Common myeloid progenitor, CD34-positive (primary cell): ENCODE results near the gene CORO1A.
"Not testable (repeated sequence)": the region's sequence is repeated elsewhere in the genome, so short reads cannot be mapped to it uniquely, and the experiment has no call there.

ENCODE experiments used
- CTCF ChIA-PET: fragments of 350-600 bp; sonication (Branson Sonifier 250); formaldehyde crosslinking; loops from one replicate; lab custom pipeline; 2021; ENCODE audit warnings: antibody characterized with exemption; lab: Charles Lee
- POLR2A ChIA-PET: fragments of 350-600 bp; sonication (Branson Sonifier 250); formaldehyde crosslinking; loops from one replicate; lab custom pipeline; 2021; ENCODE audit warnings: antibody characterized with exemption; lab: Charles Lee
- DNase-seq, 3 donors: peaks; one replicate each; pipeline versions ENCODE4 v3.0.0 to v3.0.0-alpha.2; 2013
- H3K27ac ChIP-seq, 2 experiments: 1 replicate in 1 of 2; 2 replicates in 1 of 2; pipeline ENCODE4 v1.7.0; 2013; ENCODE audit warnings: inconsistent platforms in 2 of 2, low read length in 2 of 2, mild to moderate bottlenecking in 2 of 2, low read depth in 1 of 2, moderate library complexity in 1 of 2; ENCODE audit not compliant: severe bottlenecking in 2 of 2, insufficient read depth in 1 of 2, poor library complexity in 1 of 2
- H3K27me3 ChIP-seq, 5 experiments: replicated peaks in 2 of 5; 1 replicate in 3 of 5; 2 replicates in 2 of 5; pipeline versions ENCODE4 v1.6.1 to v1.7.0; 2013; ENCODE audit warnings: low read length in 4 of 5, mild to moderate bottlenecking in 2 of 5, moderate library complexity in 2 of 5, inconsistent platforms in 1 of 5; ENCODE audit not compliant: insufficient read depth in 5 of 5, control insufficient read depth in 4 of 5
- H3K36me3 ChIP-seq, 4 experiments: 1 replicate in 2 of 4; 2 replicates in 2 of 4; pipeline versions ENCODE4 v1.6.1 to v1.7.0; 2013; ENCODE audit warnings: low read length in 3 of 4, control low read depth in 1 of 4, mild to moderate bottlenecking in 1 of 4; ENCODE audit not compliant: control insufficient read depth in 4 of 4, insufficient read depth in 4 of 4
- H3K4me1 ChIP-seq, 4 experiments: 1 replicate in 3 of 4; 2 replicates in 1 of 4; pipeline versions ENCODE4 v1.6.1 to v1.7.1; 2013; ENCODE audit warnings: low read length in 3 of 4, mild to moderate bottlenecking in 3 of 4, control low read depth in 1 of 4, inconsistent platforms in 1 of 4, moderate library complexity in 1 of 4; ENCODE audit not compliant: control insufficient read depth in 4 of 4, insufficient read depth in 4 of 4; ENCODE audit errors: control extremely low read depth in 1 of 4
- H3K4me3 ChIP-seq, 7 experiments: 1 replicate in 4 of 7; 2 replicates in 3 of 7; pipeline versions ENCODE4 v1.5.1 to v1.7.0; 2013; ENCODE audit warnings: mild to moderate bottlenecking in 7 of 7, low read length in 6 of 7, moderate library complexity in 6 of 7, inconsistent platforms in 2 of 7, low read depth in 2 of 7, control low read depth in 1 of 7; ENCODE audit not compliant: insufficient read depth in 4 of 7, control insufficient read depth in 1 of 7; ENCODE audit errors: extremely low read depth in 1 of 7
- H3K9me3 ChIP-seq, 5 experiments: 1 replicate in 4 of 5; 2 replicates in 1 of 5; pipeline versions ENCODE4 v1.6.1 to v1.7.1; 2013; ENCODE audit warnings: low read length in 4 of 5, mild to moderate bottlenecking in 2 of 5, inconsistent platforms in 1 of 5, low read depth in 1 of 5, moderate library complexity in 1 of 5; ENCODE audit not compliant: control insufficient read depth in 4 of 5, insufficient read depth in 2 of 5; ENCODE audit errors: control extremely low read depth in 1 of 5
- WGBS: methylation state at CpG from one replicate; pipeline ENCODE4 v1.1.5; 2013; ENCODE audit not compliant: insufficient coverage; 5-methylcytosine and 5-hydroxymethylcytosine counted together

The CORO1A gene

DNA sequence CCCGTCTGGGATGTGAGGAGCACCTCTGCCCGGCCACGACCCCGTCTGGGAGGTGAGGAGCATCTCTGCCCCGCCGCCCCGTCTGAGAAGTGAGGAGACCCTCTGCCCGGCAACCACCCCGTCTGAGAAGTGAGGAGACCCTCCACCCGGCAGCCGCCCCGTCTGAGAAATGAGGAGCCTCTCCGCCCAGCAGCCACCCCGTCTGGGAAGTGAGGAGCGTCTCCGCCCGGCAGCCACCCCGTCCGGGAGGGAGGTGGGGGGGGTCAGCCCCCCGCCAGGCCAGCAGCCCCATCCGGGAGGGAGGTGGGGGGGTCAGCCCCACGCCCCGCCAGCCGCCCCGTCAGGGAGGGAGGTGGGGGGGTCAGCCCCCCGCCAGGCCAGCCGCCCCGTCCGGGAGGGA is 14.7 kb upstream of the CORO1A start:
- peaks cover 7 to 16% (median 11%) of the 10 kb centered on the region in 4 experiments for H3K4me1 ChIP-seq
- POLR2A ChIA-PET, H3K27me3 ChIP-seq, H3K36me3 ChIP-seq, DNase-seq, H3K4me3 ChIP-seq, H3K9me3 ChIP-seq, CTCF ChIA-PET, H3K27ac ChIP-seq: not testable (repeated sequence)
- 100% methylated on average over 2 of the region's 29 CpGs for WGBS

DNA sequence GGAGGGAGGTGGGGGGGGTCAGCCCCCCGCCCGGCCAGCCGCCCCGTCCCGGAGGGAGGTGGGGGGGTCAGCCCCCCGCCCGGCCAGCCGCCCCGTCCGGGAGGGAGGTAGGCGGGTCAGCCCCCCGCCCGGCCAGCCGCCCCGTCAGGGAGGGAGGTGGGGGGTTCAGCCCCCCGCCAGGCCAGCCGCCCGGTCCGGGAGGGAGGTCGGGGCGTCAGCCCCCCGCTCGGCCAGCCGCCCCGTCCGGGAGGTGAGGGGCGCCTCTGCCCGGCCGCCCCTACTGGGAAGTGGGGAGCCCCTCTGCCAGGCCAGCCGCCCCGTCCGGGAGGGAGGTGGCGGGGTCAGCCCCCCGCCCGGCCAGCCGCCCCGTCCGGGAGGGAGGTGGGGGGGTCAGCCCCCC is 14.0 kb upstream of the CORO1A start:
- H3K36me3 ChIP-seq, H3K4me3 ChIP-seq, H3K27me3 ChIP-seq, POLR2A ChIA-PET, DNase-seq, CTCF ChIA-PET, H3K9me3 ChIP-seq, H3K27ac ChIP-seq: not testable (repeated sequence)
- peaks cover 7 to 16% (median 11%) of the 10 kb centered on the region in 4 experiments for H3K4me1 ChIP-seq
- no CpG with 5 or more reads among the region's 38 CpGs for WGBS

DNA sequence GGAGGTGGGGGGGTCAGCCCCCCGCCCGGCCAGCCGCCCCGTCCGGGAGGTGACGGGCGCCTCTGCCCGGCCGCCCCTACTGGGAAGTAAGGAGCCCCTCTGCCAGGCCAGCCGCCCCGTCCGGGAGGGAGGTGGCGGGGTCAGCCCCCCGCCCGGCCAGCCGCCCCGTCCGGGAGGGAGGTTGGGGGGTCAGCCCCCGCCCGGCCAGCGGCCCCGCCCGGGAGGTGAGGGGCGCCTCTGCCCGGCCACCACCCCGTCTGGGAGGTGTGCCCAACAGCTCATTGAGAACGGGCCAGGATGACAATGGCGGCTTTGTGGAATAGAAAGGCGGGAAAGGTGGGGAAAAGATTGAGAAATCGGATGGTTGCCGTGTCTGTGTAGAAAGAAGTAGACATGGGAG is 13.3 kb upstream of the CORO1A start:
- POLR2A ChIA-PET, DNase-seq, H3K27ac ChIP-seq, H3K9me3 ChIP-seq, H3K27me3 ChIP-seq, H3K4me3 ChIP-seq, CTCF ChIA-PET, H3K36me3 ChIP-seq: not testable (repeated sequence)
- 100% methylated on average over 3 of the region's 31 CpGs for WGBS
- H3K4me1 ChIP-seq, result peaks cover 7 to 16% (median 11%) of the 10 kb centered on the region in 4 experiments

DNA sequence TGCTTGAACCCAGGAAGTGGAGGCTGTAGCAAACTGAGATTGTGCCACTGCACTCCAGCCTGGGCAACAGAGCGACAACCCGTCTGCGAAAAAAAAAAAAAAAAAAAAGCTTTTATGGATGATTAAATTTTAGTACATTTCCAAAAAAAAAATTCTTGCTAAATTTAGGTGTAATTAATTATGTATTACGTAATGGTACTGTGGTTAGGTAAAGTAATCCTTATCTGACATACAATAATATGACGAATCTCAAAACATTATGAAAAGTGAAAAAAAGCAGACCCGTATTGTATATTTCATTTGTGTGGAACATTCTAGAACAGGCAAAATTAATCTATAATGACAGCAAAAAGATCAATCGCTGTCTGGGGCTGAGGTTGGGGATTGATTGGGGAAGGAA is 10.3 kb upstream of the CORO1A start:
- WGBS, result 80% methylated on average over 2 of the region's 7 CpGs
- Histone ChIP-seq H3K27ac (no peak overlapping the region), H3K36me3 (no peaks in the 10 kb centered on the region), H3K4me3 (no peak overlapping the region), H3K4me1 (peaks cover 0 to 9% (median 0%) of the 10 kb centered on the region in 4 experiments), H3K9me3 (no peaks in the 10 kb centered on the region), H3K27me3 (no peaks in the 10 kb centered on the region)
- ChIA-PET CTCF (interaction anchor here (0.8 to 1.5 kb wide), 2 partner anchors 10 to 81 kb away, joined by 3 read pairs; partner anchors contain the start of gene TBX6), POLR2A (interaction anchor here (0.6 kb wide), 1 partner anchor 111 kb away, joined by 3 read pairs; no protein-coding TSS in a partner anchor)
- no peak for DNase-seq

DNA sequence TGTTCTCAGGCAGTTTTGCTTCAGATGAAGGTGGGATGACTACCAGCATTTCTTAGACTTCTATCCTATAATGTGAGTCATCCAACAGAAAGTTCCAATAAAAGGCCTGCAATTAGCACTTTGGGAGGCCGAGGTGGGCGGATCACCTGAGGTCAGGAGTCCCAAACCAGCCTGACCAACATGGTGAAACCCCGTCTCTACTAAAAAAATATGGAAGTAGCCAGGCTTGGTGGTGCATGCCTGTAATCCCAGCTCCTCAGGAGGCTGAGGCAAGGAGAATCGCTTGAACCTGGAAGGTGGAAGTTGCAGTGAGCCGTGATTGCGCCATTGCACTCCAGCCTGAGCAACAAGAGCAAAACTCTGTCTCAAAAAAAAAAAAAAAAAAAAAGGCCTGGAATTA is 6.5 kb upstream of the CORO1A start:
- H3K4me3 ChIP-seq, H3K27ac ChIP-seq, H3K9me3 ChIP-seq, DNase-seq, H3K36me3 ChIP-seq, H3K27me3 ChIP-seq, POLR2A ChIA-PET: not testable (repeated sequence)
- WGBS, result 97% methylated on average over 6 of the region's 6 CpGs
- CTCF ChIA-PET, result interaction anchor here (0.6 to 1.0 kb wide), 2 partner anchors 34 to 65 kb away, joined by 3 read pairs; no protein-coding TSS in a partner anchor
- peaks cover 0 to 11% (median 0%) of the 10 kb centered on the region in 4 experiments for H3K4me1 ChIP-seq

DNA sequence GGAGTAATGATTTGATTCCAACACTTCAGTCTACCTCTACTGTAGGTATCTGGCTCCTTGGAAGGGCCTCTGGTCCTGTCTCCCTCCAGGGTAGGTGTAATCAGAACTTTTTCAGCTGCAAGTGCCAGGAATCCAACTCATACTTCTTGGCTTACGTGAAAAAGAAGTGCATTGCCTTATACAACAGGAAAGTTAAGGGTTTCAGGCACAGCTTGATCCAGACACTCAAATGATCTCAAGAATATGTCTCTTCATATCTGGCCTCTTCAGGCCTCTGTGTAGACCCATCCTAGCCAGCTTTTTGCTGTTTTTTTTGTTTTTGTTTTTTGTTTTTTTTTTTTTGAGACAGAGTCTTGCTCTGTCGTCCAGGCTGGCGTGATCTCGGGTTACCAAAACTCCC is 4.2 kb upstream of the CORO1A start:
- ChIA-PET CTCF (interaction anchor here (1.1 to 1.3 kb wide), 2 partner anchors 37 to 55 kb away, joined by 3 to 4 read pairs; no protein-coding TSS in a partner anchor), POLR2A (interaction anchor here (0.7 kb wide), 1 partner anchor 1695 kb away, joined by 3 read pairs; the partner anchor contains the start of gene ZNF267)
- 100% methylated on average over 1 of the region's 4 CpGs for WGBS

GRCh38 chr16:30179931-30180330 is 3.5 kb upstream of the CORO1A start:
- no peak overlapping the region for H3K27ac ChIP-seq
- ChIA-PET CTCF (interaction anchor here (0.9 to 1.1 kb wide), 2 partner anchors 20 to 55 kb away, joined by 3 to 4 read pairs; no protein-coding TSS in a partner anchor), POLR2A (interaction anchor here (0.6 kb wide), 1 partner anchor 127 kb away, joined by 4 read pairs; a partner anchor contains a TSS)
- H3K4me1 ChIP-seq, result peaks cover 0 to 28% (median 17%) of the 10 kb centered on the region in 4 experiments
- H3K9me3 ChIP-seq, result no peaks in the 10 kb centered on the region
- peaks cover 0 to 7% (median 0%) of the 10 kb centered on the region in 4 experiments for H3K36me3 ChIP-seq
- no peak overlapping the region for H3K4me3 ChIP-seq
- no peak for DNase-seq
- WGBS, result 98% methylated on average over 4 of the region's 9 CpGs
- no peaks in the 10 kb centered on the region for H3K27me3 ChIP-seq

More for the DNA sequence above, 4.2 kb upstream of the CORO1A start:
- H3K4me1 ChIP-seq, result peaks cover 0 to 21% (median 10%) of the 10 kb centered on the region in 4 experiments
- no peaks in the 10 kb centered on the region for H3K27me3 ChIP-seq
- DNase-seq, result no peak
- H3K4me3 ChIP-seq, result no peak overlapping the region
- no peaks in the 10 kb centered on the region for H3K9me3 ChIP-seq
- H3K36me3 ChIP-seq, result no peaks in the 10 kb centered on the region
- no peak overlapping the region for H3K27ac ChIP-seq
